GM12892 (cell line): ENCODE measurements around the gene PDLIM1.

ENCODE experiments used
- POLR2A ChIP-seq: IDR thresholded peaks from 2 replicates; pipeline ENCODE4 v1.6.1; 2011; ENCODE audit warnings: low read depth, low read length, control low read depth
- POLR2AphosphoS5 ChIP-seq: IDR thresholded peaks from 2 replicates; pipeline ENCODE4 v1.6.1; 2011; ENCODE audit warnings: low read depth, low read length, control low read depth
- TAF1 ChIP-seq: IDR thresholded peaks from 2 replicates; pipeline ENCODE4 v1.6.1; 2011; ENCODE audit warnings: low read depth, mild to moderate bottlenecking, control low read depth, low read length, borderline replicate concordance

GRCh38 chr10:95329296-95329695, 38.5 kb upstream of the PDLIM1 start:
- no peak for TF ChIP-seq POLR2A
- no peak for TF ChIP-seq TAF1
- no peak for TF ChIP-seq POLR2AphosphoS5
